Large intestine (tissue), 3 donors: ENCODE measurements around the gene GPR87. TPM values are rescaled to one million over a fixed set of nuclear protein-coding genes. Genes with fewer than 3 reads are reported as not detected.

Experiments
- DNase-seq, 2 donors: peaks; one replicate each; pipeline versions ENCODE4 v3.0.0 to v3.0.0-alpha.2; 2013
- H3K27ac ChIP-seq: one replicate; pipeline ENCODE4 v1.5.1; 2013; ENCODE audit warnings: low read length
- H3K27me3 ChIP-seq: 2 replicates; pipeline ENCODE4 v1.6.1; 2013; ENCODE audit warnings: low read length; ENCODE audit not compliant: control insufficient read depth, insufficient read depth
- H3K36me3 ChIP-seq: 2 replicates; pipeline ENCODE4 v1.6.1; 2013; ENCODE audit warnings: low read length; ENCODE audit not compliant: control insufficient read depth, insufficient read depth
- H3K4me1 ChIP-seq: one replicate; pipeline ENCODE4 v1.6.1; 2013; ENCODE audit warnings: low read length; ENCODE audit not compliant: control insufficient read depth, insufficient read depth
- H3K4me3 ChIP-seq: one replicate; pipeline ENCODE4 v1.5.1; 2013; ENCODE audit warnings: low read length
- H3K9me3 ChIP-seq: one replicate; pipeline ENCODE4 v1.6.1; 2013; ENCODE audit warnings: mild to moderate bottlenecking, low read depth, low read length, moderate library complexity; ENCODE audit not compliant: control insufficient read depth
- WGBS: methylation state at CpG from one replicate; pipeline ENCODE4 v1.1.5; 2013; ENCODE audit warnings: low lambda C conversion rate; ENCODE audit not compliant: insufficient coverage; 5-methylcytosine and 5-hydroxymethylcytosine counted together
- polyA plus RNA-seq: library from polyadenylated mRNA; unstranded; fragments of 120-200 nt; gene quantifications from one replicate; pipeline ENCODE4 v1.2.1, GENCODE V29; 2013

The GPR87 gene
- polyA plus RNA-seq, 1 donor, result not detected

DNA sequence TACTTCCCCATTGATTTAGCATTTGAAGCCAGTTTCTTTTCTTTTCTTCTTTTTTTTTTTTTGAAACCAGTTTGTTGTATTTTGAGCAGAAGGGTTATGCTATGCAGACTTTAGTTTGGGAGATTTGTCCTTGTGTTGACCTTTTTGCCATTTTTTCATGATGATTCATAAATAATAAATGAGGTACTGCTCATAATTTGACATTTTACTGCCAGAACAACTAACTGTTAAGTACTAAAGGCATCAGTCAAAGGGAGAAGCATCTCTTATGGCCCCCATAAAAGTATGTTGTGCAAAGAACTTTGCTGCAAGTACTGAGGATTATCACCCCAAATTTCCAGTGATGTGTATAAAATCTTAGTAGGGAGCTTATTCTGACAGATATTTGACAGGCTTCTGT lies 1.7 kb upstream of the GPR87 start:
- Histone ChIP-seq H3K4me3 (no peak overlapping the region), H3K4me1 (no peaks in the 10 kb centered on the region), H3K27ac (no peak overlapping the region), H3K27me3 (no peaks in the 10 kb centered on the region), H3K36me3 (no peaks in the 10 kb centered on the region), H3K9me3 (no peaks in the 10 kb centered on the region)
- DNase-seq, result no peak

GRCh38 chr3:151315846-151316245 lies 774 bp downstream of the GPR87 start:
- 100% methylated on average over 1 of the region's 2 CpGs for WGBS
- no peaks in the 10 kb centered on the region for H3K9me3 ChIP-seq
- DNase-seq, result no peak
- H3K4me3 ChIP-seq, result no peak overlapping the region
- no peak overlapping the region for H3K27ac ChIP-seq
- H3K27me3 ChIP-seq, result no peaks in the 10 kb centered on the region
- H3K4me1 ChIP-seq, result no peaks in the 10 kb centered on the region
- no peaks in the 10 kb centered on the region for H3K36me3 ChIP-seq

GRCh38 chr3:151315136-151315535 lies 1.5 kb downstream of the GPR87 start:
- Histone ChIP-seq H3K4me1 (no peaks in the 10 kb centered on the region), H3K27me3 (no peaks in the 10 kb centered on the region), H3K4me3 (no peak overlapping the region), H3K27ac (no peak overlapping the region), H3K9me3 (no peaks in the 10 kb centered on the region), H3K36me3 (no peaks in the 10 kb centered on the region)
- WGBS, result no CpG with 5 or more reads among the region's 2 CpGs
- DNase-seq, result no peak

DNA sequence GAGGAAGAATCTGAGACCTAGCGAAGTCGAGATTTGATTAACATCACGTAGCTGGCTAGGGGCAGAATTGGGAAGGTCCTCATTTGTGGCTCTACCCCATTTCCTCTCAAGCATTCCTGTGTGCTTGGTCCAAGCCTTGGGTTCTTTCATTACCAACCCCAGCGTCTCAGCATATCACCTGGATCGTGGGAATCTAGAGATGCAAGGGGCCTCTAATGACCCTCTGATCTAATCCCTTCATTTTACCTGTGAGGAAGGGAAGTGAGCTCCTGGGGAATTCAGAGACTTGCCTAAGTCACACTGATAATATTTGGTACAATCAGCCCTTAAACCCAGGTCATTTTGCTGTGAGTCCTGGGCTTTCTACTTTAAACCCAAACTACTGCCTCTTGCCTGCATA lies 2.0 kb downstream of the GPR87 start:
- Histone ChIP-seq H3K9me3 (no peaks in the 10 kb centered on the region), H3K36me3 (no peaks in the 10 kb centered on the region), H3K4me3 (no peak overlapping the region), H3K27me3 (no peaks in the 10 kb centered on the region), H3K4me1 (no peaks in the 10 kb centered on the region), H3K27ac (no peak overlapping the region)
- DNase-seq, result no peak
- WGBS, result no CpG with 5 or more reads among the region's 5 CpGs

- H3K36me3 ChIP-seq, result no peaks in the 10 kb centered on the region
- no peaks in the 10 kb centered on the region for H3K4me1 ChIP-seq
- no peaks in the 10 kb centered on the region for H3K9me3 ChIP-seq
- H3K27ac ChIP-seq, result no peak overlapping the region
- no peak for DNase-seq
- no peak overlapping the region for H3K4me3 ChIP-seq
- 100% methylated on average over 1 of the region's 2 CpGs for WGBS
- H3K27me3 ChIP-seq, result no peaks in the 10 kb centered on the region
These were observed 2.5 kb downstream of the GPR87 start for GRCh38 chr3:151314137-151314536.

DNA sequence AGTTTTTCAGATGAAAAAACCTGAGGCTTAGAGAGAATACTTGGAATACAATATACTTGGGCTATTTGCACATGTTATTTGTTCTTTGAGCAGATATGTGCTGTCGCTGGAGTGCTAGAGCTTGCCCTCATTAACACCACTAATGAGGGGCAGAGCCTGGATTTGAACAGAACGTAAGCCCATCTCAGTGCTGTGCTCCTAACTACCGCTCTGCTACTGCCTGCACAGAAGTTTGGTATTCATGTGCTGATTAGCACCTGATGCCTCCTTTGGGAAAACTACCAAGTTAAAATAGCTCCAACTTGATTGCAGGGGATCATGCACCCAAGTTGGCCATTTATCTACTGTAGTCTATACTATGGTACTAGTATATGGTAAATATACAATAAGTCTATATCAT lies 3.6 kb downstream of the GPR87 start:
- no CpG with 5 or more reads among the region's 3 CpGs for WGBS
- H3K4me3 ChIP-seq, result no peak overlapping the region
- H3K9me3 ChIP-seq, result no peaks in the 10 kb centered on the region
- H3K27me3 ChIP-seq, result no peaks in the 10 kb centered on the region
- no peak overlapping the region for H3K27ac ChIP-seq
- H3K36me3 ChIP-seq, result no peaks in the 10 kb centered on the region
- no peaks in the 10 kb centered on the region for H3K4me1 ChIP-seq
- no peak for DNase-seq

DNA sequence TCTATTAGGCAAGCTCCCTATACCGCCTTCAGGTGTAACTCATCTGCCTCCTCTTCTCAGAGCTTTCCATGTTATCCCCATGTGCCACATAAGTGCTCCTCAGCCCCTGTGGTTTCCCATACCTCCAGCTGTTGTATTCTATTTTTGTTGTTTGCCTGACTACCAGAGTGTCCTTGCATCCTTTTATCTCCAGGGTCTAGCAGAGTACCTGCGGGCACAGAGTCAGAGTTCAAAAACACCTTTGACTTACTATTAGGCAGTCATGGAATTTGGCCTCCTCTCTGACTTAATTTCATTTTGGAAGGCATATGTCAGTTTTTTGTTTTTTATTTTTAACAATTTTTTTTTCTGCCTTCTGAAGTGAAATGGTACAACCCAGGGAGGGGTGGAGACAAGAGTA lies 7.1 kb downstream of the GPR87 start:
- Histone ChIP-seq H3K27ac (no peak overlapping the region), H3K27me3 (no peaks in the 10 kb centered on the region)
- WGBS, result no CpG with 5 or more reads among the region's 2 CpGs

GRCh38 chr3:151307583-151308488 lies 8.8 kb downstream of the GPR87 start:
- H3K9me3 ChIP-seq, result no peaks in the 10 kb centered on the region
- WGBS, result 100% methylated on average over 1 of the region's 1 CpG
- H3K4me1 ChIP-seq, result no peaks in the 10 kb centered on the region
- no peak overlapping the region for H3K27ac ChIP-seq
- no peaks in the 10 kb centered on the region for H3K36me3 ChIP-seq
- H3K27me3 ChIP-seq, result no peaks in the 10 kb centered on the region
- DNase-seq, result no peak
- no peak overlapping the region for H3K4me3 ChIP-seq

More for the DNA sequence above, 7.1 kb downstream of the GPR87 start:
- no peak for DNase-seq
- Histone ChIP-seq H3K4me3 (no peak overlapping the region), H3K36me3 (no peaks in the 10 kb centered on the region), H3K4me1 (no peaks in the 10 kb centered on the region), H3K9me3 (no peaks in the 10 kb centered on the region)

- no peaks in the 10 kb centered on the region for H3K36me3 ChIP-seq
- no peaks in the 10 kb centered on the region for H3K4me1 ChIP-seq
- no peaks in the 10 kb centered on the region for H3K9me3 ChIP-seq
- H3K27me3 ChIP-seq, result no peaks in the 10 kb centered on the region
- no peak overlapping the region for H3K4me3 ChIP-seq
- no peak for DNase-seq
- no peak overlapping the region for H3K27ac ChIP-seq
These were observed 9.5 kb downstream of the GPR87 start for GRCh38 chr3:151307131-151307530.

DNA sequence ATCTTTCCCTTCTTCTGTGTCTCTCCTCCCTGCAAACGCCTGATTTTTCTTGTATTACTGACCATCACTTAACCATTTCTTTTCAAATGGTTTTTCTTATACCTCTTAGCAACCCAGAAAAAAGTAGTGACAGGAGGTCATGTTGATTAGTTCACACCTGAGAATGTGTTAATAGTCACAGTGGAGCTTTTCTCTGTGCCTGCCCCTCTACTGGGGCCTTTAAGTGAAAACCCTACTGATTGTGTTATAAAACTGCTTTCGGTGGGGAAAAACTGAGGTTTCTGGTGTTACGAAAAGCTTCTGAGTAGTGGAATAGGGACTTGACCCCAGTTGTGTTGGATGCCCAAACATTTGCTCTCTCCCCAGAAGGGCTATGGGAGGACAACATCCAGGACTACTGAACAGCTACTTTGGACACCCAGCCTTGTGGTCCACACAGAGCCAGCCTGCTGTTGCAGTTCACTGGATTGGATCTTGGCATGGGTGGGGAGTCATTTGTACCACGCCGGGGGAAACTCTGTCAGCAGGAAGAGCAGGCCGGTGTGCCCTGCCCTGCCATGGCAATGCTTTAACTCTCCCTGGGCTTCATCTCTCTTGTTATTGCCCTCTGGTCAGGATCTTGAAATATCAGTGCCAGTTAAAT lies 10.3 kb downstream of the GPR87 start:
- Histone ChIP-seq H3K4me1 (no peaks in the 10 kb centered on the region), H3K27ac (no peak overlapping the region), H3K36me3 (no peaks in the 10 kb centered on the region), H3K4me3 (no peak overlapping the region), H3K9me3 (no peaks in the 10 kb centered on the region), H3K27me3 (no peaks in the 10 kb centered on the region)
- DNase-seq, result no peak
- WGBS, result 60% methylated on average over 1 of the region's 6 CpGs

DNA sequence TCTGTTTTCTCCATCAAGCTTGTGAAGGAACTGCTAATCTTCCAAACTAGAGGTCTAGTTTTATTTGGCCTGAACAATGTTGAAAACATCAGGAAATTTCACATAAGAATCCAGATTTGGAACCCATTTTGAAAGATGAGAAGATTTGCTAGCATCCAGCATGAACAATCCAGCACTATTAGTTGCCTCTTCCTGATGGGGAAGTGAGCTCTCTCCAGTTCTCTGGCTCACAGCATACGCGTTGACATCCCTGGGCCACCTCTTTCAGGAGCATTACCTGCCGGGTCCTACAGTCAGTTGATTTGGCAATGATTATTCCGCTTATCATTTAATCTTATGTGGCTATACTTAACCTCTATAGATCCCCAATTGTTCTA lies 10.9 kb downstream of the GPR87 start:
- Histone ChIP-seq H3K27ac (no peak overlapping the region), H3K4me1 (no peaks in the 10 kb centered on the region), H3K4me3 (no peak overlapping the region), H3K27me3 (no peaks in the 10 kb centered on the region), H3K9me3 (no peaks in the 10 kb centered on the region), H3K36me3 (no peaks in the 10 kb centered on the region)
- DNase-seq, result no peak
- WGBS, result no CpG with 5 or more reads among the region's 4 CpGs
